ENCODE data around the gene RALGPS2.
A peak's percentile ranks its signal among the peaks of the same experiment; 100 is the strongest.
"Not testable (repeated sequence)": the region's sequence is repeated elsewhere in the genome, so short reads cannot be mapped to it uniquely, and the experiment has no call there.

Gene RALGPS2

DNA sequence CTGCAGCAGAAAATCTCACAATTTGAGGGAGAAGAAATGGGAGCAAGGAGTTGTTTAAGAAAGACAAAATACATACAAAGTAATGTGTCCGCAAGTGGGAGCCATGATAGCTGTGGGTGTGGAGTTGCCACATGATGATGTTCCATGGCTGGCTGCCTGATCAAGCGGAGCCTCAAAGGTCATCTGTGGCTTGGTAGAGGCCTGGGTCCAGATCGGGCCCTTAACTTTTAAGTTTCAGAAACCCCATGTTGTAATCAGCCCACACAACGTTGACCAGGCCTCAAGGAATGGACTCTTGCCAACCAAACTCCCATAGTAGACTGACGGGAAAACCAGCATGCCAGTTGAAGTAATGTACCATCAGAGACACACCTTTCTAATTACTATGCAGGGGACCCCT, 210.6 kb downstream of the RALGPS2 start:
- Histone ChIP-seq H3K4me3 (no peak overlapping the region), H3K27ac (no peak overlapping the region)

DNA sequence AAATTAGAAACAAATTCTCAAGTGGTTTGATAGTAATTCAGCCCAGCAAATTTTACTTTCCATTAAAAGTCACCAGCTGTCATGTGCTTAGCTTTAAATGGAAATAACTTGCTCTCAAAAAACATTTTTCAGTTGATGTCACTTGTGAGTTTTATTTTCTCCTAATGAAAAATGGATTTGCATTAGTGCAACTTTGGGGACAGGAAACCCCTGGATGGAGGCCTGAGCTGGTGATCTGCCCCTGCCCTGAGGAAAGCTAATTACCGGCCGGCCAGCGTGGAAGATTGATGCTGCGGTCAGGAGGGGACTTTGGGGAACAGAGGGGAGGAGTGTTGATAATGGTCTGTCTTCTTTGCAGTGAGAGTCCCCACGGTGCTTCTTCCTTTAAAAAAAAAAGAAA, 212.7 kb downstream of the RALGPS2 start:
- Histone ChIP-seq H3K4me3 (no peak overlapping the region), H3K27ac (peak overlapping the region in 14 of 21 experiments; percentile 14 to 88 (median 65))

DNA sequence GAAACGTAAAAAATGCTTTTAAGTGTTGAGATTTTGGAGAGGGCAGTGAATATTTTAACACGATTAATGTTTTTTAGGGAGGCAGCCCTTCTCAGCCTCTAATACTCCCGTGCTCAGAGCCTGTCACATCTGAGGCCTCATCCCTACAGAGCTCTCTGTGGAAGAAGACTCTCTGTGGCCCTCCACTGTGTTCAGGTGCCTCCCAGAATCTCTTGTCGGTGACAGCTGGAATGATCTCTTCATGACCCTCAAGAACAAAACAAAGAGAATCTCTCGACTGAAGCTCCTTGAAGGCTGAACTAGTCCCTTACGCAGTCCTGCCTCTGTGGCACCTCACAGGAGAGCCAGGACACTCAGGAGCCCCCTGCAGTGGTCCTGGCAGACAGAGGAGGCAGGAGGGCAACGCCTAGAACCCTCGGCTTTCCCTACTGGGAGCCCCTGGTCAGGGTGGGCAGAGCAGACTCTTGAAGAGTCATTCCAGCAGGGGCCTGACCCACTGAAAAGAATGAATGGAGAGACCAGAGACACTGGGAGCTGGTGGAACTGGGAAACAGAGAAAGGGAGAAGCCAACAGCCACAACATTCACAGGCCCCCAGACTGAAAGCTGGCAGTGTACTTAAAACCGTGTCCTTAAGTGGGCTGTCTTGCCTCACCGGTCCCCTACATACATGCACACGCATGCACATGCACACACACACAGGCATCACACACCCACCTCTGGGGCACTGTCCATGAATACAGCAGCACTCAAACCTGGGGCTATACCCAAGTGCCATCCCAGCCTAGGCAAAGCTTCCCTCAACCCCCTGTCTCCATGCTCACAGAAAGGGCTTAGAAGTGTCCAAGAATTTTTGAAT, 213.3 kb downstream of the RALGPS2 start:
- H3K27ac ChIP-seq: peak overlapping the region in 17 of 21 experiments; percentile 14 to 88 (median 55)
- no peak overlapping the region for H3K4me3 ChIP-seq

DNA sequence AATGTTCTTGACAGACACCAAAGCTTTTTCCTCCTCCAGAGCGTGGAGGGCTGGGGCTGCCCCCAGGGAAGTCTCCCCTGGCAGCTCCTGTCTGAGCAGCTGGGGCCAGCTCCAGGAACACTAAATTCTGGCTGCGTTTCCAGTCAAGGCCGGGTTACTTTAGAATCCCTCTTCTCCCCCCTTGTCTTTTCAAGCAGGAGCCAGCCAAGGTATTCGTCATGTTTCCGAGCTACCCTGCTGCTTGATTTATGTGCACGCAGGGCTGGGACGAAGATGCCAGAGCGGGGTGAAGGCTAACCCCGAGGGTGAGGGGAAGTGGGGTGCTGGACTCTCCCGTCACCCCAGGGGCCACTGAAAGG, 213.9 kb downstream of the RALGPS2 start:
- Histone ChIP-seq H3K4me3 (no peak overlapping the region), H3K27ac (peak overlapping the region in 17 of 21 experiments; percentile 10 to 82 (median 62))

DNA sequence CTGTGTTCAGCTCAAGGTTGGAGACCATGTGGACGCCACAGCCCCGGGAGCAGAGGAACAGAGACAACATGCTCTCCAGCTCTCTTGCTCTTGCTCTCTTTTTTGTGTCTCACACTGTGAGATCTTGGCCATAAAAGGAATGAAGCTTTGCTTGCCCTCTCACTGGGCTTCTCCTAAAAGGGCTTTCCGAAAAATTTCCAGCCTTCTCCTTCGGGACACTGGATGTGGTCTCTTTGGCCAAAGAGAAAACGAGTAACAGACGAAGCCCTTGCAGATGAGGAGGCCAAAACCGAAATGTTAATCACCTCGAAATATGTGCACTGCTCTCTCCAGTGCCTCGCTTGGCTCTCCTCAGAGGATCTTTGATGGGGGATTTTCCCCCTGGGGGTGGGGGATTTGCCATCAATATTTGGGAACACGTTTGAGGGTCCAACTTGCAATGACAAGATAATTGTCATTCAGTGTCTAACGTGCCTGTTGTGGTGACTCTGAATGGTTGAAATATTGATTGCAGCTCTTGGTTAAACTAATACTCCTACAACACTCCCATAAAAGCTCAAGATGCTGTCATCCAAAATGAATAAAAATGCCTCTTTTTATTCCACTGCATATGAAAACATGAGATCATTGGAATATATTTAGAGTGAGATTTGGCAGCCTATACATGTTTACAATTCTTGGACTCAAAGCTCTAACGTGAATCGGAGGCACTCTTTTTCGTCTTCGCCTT, 214.5 kb downstream of the RALGPS2 start:
- H3K4me3 ChIP-seq: no peak overlapping the region

DNA sequence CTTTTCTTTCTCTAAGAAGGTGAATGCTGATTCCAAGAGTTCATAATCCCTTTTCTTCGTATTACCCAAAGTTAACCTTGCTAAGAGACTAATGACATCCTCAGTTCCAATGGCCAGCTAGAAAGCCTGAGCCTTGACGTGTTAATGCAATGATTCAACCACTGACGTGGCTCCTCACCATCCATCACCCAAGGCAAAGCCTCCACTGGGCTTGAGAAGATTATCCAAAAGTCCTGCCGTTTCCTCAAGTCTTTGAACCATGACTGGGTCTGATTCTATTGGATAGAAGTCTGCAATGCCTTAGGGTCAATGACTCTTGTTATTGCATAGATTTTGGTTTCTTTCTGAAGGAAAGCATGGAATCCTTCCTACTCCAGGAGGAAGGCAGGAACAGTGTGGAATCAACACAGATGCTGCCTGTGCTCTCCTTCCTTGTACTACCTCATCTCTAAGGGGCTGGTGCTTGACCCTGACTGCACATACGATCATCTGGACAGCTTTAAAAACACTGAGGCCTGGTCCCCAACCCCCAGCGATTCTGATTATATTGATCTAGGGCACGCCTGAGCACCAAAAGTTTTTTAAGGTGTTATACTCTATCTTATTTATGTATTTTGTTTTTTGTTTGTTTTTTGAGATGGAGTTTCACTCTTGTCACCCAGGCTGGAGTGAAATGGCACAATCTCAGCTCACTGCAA, 215.2 kb downstream of the RALGPS2 start:
- Histone ChIP-seq H3K27ac (peak overlapping the region in 6 of 21 experiments; percentile 8 to 81 (median 70)), H3K4me3 (no peak overlapping the region)

More for the DNA sequence above, 214.5 kb downstream of the RALGPS2 start:
- peak overlapping the region in 17 of 21 experiments; percentile 10 to 82 (median 62) for H3K27ac ChIP-seq

DNA sequence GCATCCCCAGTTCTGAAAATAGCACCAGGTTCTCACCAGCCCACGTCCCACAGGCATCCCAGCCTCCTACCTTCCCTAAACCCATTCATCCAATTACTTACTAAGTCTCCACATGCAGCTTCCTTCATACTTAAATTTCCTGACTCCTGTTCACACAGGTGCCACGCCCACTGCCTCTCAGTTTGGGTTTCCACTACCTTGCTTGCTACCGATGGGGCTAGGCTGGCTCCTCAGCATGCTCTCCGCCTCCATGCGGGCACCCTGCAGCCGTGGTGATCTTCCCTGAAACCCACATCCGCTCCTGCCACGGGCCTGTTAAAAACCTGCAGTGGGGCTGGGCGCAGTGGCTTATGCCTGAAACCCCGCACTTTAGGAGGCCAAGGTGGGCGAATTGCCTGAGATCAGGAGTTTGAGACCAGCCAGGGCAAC, 216.2 kb downstream of the RALGPS2 start:
- Histone ChIP-seq H3K27ac (peak overlapping the region in 2 of 21 experiments; percentile 6 to 64), H3K4me3 (no peak overlapping the region)

DNA sequence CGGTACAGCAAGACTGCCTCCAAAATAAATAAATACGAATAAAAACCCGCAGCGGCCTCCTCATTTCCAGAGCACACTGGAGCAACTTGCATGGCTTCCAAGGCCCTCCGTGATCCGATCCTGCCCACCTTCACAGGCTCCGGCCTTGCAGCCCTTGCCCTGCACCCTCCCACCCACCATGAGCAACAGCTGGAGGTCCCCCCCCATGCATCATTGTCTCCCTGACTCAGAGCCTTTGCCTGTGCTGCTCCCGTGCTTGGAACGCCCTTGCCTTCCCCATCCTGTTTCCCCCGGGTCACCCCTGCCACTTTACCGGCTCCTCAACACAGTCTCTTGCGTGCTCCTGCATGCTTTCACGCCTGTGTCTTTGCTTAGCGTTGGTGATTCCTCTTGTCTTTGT, 216.8 kb downstream of the RALGPS2 start:
- no peak overlapping the region for H3K4me3 ChIP-seq
- H3K27ac ChIP-seq: peak overlapping the region in 2 of 21 experiments; percentile 16 to 64

DNA sequence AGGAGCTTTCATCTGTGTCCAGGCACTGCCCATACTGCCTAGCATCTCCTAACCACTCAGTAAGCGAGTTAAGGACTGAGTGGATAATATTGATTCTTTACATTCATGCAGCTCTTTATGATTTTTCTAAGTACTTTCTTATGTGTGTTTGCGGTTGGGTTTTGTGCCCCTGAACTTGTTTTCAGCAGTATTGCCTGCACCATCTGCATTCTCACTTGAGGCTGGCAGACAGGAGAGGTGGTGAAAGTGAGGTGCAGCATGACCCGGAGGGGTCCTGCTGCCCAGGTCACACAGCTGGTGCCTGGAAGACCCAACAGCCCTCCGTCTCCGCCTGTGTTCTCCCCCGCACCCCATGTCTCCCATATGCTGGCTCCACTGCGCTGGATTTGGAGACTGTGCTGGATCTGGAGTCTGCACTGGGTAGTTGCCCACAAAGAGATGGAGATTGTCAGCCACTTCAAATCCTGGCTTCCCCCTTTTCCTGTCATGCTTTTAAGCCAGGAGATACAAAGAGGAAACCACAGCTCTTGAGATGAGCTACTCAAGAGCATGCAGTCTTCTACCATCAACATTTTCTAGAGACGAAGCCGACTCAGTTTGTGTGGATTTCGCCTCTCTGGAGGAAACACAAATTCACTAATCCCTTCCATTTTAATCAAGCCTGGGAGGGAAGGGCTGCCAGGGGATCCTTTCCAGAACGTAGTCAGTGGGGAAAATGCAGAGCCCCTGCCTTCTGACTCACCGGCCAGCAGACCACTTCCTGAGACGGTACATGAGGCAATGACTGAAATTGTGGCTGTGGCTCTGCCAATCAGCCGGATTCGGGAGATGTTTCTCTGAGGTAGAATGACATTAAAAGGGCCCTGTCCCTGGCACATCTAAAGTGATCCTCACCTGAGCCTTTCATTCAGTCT, 217.5 kb downstream of the RALGPS2 start:
- H3K27ac ChIP-seq: peak overlapping the region in 4 of 21 experiments; percentile 16 to 35 (median 24)
- no peak overlapping the region for H3K4me3 ChIP-seq

DNA sequence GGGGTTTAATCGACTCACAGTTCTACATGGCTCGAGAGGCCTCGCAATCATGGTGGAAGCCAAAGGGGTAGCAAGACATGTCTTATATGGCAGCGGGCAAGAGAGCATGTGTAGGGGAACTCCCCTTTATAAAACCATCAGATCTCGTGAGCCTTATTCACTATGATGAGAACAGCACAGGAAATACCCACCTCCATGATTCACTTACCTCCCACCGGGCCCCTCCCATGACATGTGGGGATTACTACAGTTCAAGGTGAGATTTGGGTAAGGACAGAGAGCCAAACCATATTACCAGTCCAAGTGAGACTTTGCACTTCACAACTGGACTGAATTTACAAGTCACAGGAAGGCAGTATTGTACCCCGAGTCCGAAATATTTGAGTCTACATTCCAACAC, 219.7 kb downstream of the RALGPS2 start:
- Histone ChIP-seq H3K27ac (no peak overlapping the region), H3K4me3 (no peak overlapping the region)

DNA sequence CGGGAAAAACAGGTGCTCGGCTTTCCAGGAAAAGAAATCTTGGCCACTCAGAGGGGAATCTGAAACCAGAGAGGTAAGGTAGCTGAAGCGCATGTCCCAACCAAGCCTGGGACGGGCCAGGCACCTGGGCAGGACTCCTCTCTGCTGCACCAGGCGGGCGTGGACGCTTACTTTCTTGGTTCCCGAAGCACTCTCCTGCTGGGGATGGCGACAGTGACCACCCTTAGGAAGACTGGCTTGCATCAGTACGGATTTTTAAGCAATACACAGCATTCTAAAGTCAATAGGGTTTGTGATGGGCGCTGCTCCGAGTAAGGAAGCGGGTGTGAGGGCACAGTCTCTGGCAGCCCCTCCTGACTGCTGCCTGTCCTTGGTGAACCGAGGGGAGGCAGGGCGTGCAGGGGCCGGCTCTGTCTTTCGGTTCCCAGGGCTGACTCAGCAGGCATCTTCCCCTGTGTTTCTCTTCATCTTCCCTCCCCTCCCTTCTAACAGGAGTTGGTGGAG, 220.8 kb downstream of the RALGPS2 start:
- Histone ChIP-seq H3K4me3 (no peak overlapping the region), H3K27ac (peak overlapping the region in 1 of 21 experiments; percentile 5)

DNA sequence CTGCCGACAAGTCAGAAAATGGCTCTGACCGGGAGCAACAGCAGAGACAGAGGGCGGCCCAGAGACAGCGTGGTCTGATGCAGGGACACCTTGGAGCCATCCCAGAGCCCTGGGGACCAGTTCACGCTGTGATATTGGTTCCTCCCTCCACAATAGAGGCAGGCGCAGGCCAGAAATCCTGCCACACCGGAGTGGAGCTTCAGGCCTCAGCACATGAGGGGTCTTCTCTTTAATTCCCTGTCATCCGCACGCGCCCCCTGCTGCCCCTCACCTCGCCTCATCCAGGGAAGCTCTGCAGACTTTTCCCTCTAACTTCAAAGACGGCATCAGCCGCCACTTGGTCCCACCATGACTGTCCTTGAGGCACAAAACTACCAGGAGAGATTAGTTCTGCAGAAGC, 221.4 kb downstream of the RALGPS2 start:
- peak overlapping the region in 1 of 21 experiments; percentile 5 for H3K27ac ChIP-seq
- H3K4me3 ChIP-seq: no peak overlapping the region

DNA sequence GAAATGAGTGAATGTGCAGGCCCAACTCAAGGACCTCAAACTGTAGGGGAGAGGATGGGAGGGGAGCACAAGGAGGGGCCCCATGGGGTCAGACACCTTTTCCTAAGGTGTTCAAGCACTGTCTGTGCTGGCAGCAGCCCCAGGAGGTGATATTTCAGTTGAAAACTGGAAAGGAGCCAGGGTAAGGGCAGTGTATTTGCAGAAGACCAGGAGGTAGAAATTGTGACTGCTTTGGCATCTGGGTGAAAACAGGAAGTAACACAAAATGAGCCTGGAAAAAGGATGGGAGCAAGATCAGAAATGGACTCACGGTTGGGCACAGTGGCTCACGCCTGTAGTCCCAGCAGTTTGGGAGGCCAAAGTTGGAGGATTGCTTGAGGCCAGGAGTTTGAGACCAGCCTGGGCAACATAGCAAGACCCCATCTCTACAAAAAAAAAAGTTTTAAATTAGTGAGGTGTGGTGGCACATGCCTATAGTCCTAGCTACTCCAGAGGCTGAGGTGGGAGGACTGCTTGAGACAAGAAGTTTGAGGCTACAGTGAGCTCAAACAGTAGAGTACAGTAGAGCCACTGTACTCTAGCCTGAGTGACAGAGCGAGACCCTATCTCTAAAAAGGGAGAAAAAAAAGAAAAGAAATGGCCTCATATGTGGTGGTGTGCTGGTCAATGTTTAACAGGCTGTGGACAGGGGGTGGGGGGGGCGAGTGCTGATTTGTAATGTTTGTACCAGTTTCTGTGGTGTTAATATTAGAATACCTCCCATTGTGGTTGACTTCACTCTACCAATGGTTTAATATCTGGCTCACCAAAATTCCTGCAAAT, 222.0 kb downstream of the RALGPS2 start:
- Histone ChIP-seq H3K27ac (no peak overlapping the region), H3K4me3 (no peak overlapping the region)

DNA sequence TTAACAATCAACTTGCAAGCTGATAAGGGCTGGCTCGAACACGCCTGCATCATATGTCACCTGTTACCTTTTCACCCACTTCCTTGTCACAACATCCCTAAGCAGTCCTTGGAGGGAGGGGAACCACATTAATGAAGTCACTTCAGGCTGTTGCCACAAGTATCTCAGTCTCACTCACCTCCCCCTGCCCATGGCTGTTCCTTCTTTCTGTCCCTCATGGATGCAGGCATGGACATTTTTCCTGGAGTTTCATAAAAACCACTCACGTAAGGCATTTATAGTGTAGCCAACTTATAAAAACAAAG, 222.6 kb downstream of the RALGPS2 start:
- H3K4me3 ChIP-seq: no peak overlapping the region
- no peak overlapping the region for H3K27ac ChIP-seq

DNA sequence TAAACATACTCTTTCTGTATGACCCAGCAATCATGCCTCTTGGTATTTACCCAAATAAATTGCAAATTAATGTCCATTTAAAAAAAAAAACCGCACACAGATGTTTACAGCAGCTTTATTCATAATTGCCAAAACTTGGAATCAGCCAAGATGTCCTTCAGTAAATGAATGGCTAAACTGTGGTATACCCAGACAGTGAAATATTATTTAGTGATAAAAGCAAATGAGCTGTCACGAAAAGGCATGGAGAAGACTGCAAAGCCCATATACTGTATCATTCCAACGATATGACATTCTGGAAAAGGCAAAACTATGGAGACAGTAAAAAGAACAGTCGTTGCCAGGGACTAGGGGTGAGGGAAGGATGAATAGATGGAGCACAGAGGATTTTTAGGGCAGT, 223.6 kb downstream of the RALGPS2 start:
- Histone ChIP-seq H3K27ac (no peak overlapping the region), H3K4me3 (no peak overlapping the region)

DNA sequence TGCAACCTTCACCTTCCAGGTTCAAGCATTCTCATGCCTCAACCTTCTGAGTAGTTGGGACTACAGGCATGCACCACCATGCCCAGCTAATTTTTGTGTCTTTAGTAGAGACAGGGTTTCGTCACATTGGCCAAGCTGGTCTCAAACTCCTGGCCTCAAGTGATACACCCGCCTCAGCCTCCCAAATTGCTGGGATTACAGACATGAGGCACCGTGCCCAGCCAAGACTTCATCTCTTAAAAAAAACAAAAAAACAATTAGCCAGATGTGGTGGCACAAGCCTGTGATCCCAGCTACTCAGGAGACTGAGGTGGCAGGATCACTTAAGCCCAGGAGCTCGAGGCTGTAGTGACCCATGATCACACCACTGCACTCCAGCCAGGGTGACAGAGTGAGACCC, 224.8 kb downstream of the RALGPS2 start:
- not testable (repeated sequence) for H3K4me3 ChIP-seq, H3K27ac ChIP-seq

DNA sequence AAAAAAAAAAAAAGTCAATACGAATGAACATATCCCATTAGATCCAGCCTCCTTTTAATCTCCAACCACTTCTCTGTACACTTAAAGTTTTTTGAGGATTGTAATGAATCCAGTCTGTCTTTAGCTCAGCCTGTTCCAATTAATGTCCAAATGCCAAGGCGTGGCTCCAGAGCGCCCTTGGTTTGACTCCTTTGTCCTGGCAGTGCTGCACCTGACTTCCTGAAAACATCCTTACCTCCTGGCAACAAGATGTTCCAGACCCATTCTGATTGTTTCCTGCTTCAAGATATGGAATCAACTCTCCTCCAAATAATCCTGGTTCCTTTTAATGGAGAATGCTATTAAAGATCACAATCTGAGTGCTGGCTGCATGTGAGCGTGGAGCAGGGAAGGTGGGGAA, 226.6 kb downstream of the RALGPS2 start:
- no peak overlapping the region for H3K4me3 ChIP-seq
- no peak overlapping the region for H3K27ac ChIP-seq

DNA sequence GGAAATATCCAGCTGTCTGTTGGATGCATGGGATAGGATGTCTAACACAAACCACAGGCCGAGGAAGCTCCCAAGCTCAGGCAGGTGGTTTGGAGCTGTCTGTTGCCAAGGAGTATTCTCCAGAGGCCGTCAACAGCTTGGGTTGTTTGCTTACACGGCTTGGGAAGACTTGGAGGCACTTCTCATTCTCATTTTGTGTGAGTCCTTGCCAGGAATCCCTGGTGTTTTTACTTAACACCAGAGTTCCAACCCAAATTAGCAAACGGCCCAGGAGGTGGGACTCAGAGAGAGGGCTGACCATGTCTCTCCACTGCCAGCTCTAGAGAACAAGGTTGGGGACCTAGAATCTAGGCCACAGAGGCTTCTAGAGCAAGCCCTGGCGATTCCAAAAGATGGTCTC, 228.0 kb downstream of the RALGPS2 start:
- peak overlapping the region in 3 of 21 experiments; percentile 28 to 63 (median 46) for H3K27ac ChIP-seq
- no peak overlapping the region for H3K4me3 ChIP-seq

Data from skin epidermis (tissue), 12 donors.